ENCODE results near the gene CTTN. TPM values are rescaled to one million over a fixed set of nuclear protein-coding genes. Genes with fewer than 3 reads are reported as not detected.

The CTTN gene
- total RNA-seq, 1 donor from 2014 or later = 211 TPM

GRCh38 chr11:70427436-70427835, 29.1 kb downstream of the CTTN start:
- no peak for DNase-seq (ENCODE audit: extremely low spot score, unreplicated experiment)
- Mint-ChIP-seq H3K9me3 (no peaks in the 10 kb centered on the region), H3K4me3 (no peak overlapping the region), H3K27me3 (no peaks in the 10 kb centered on the region), H3K4me1 (ENCODE audit: unreplicated experiment) (no peaks in the 10 kb centered on the region), H3K36me3 (peaks cover 10% of the 10 kb centered on the region), H3K27ac (no peak overlapping the region)
- TF ChIP-seq CTCF (conservative IDR thresholded peaks at IDR 0.05) = no peak

DNA sequence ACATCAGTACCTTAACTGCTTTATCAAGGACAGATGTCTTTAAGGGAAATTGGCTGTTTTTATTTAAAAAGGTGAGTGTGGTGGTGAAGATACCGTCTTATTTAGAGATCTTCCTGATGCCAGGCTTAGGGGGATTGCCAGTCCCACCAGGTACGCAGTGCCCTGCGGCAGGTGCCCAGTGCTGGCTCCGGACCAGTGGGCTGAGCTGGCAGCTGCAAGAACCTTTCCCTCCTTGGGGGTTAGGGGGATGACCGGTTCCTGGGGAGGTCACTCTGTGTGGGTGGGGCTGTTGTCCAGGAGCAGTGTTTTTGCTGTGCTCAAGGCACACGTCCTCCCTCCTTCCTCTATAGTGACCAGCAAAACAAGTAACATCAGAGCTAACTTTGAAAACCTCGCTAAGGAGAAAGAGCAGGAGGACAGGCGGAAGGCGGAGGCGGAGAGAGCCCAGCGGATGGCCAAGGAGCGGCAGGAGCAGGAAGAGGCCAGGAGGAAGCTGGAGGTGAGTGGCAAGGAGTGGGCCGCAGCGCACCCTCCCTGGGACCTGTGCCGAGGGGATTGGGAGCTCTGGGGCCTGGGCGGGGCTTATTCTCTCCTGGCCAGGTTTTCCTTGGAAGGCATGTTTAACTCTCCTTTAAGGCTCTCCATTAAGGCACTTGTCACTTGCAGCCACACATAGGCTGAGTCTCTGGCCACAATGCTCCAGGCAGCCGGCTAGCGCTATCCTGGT, 30.5 kb downstream of the CTTN start:
- Mint-ChIP-seq H3K4me1 (ENCODE audit: unreplicated experiment) (no peaks in the 10 kb centered on the region), H3K36me3 (peaks cover 13% of the 10 kb centered on the region), H3K27me3 (no peaks in the 10 kb centered on the region), H3K27ac (no peak overlapping the region), H3K9me3 (no peaks in the 10 kb centered on the region), H3K4me3 (no peak overlapping the region)
- TF ChIP-seq CTCF (conservative IDR thresholded peaks at IDR 0.05) = no peak
- DNase-seq (ENCODE audit: extremely low spot score, unreplicated experiment) = no peak

- Mint-ChIP-seq H3K27me3 (no peaks in the 10 kb centered on the region), H3K9me3 (no peaks in the 10 kb centered on the region), H3K36me3 (peaks cover 12% of the 10 kb centered on the region), H3K4me1 (ENCODE audit: unreplicated experiment) (no peaks in the 10 kb centered on the region), H3K27ac (no peak overlapping the region), H3K4me3 (no peak overlapping the region)
- no peak for DNase-seq (ENCODE audit: extremely low spot score, unreplicated experiment)
- no peak for TF ChIP-seq CTCF (conservative IDR thresholded peaks at IDR 0.05)
Measured at GRCh38 chr11:70429428-70429705, 31.0 kb downstream of the CTTN start.

DNA sequence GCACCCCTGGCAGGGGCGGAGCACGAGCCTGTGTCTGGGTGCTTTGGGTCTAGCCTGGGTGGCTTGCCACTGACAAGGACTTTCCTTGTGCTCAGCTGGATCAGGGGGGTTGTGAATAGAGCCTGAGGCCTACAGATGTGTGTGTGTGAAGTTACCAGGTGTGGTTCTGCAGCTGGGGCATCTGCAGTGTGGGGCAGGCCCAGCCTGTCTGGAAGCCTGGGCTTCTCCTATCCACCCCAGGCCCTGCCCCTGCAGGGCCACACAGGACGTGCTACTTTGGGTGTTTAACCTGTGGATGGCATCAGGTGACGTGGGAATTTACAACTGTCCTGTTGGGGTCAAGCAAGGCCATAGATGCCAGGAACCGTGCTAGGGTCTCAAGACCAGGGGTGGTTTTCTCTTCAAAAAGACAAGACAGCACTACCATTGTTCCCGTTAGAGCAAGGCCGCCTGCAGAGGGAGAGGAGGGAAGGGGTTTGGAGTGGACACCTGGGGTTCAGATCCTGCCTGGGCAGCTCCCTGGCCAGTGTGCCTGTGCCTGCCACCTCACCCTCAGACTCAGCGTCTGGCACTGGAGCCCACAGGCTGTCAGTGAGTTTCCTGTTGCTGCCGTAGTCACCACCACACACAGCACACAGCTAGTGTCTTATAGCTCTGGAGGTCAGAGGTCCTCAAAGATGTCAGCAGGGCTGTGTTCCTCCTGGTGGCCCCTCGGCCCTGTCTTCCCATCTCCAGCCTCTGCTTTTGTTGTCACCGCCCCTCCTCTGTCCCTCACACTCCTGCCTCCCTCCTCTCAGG, 31.6 kb downstream of the CTTN start:
- no peak overlapping the region for H3K27ac Mint-ChIP-seq
- no peaks in the 10 kb centered on the region for H3K4me1 Mint-ChIP-seq (ENCODE audit: unreplicated experiment)
- no peak for TF ChIP-seq CTCF (conservative IDR thresholded peaks at IDR 0.05)
- H3K36me3 Mint-ChIP-seq = peaks cover 14% of the 10 kb centered on the region
- H3K4me3 Mint-ChIP-seq = no peak overlapping the region
- H3K9me3 Mint-ChIP-seq = no peaks in the 10 kb centered on the region
- DNase-seq (ENCODE audit: extremely low spot score, unreplicated experiment) = no peak
- H3K27me3 Mint-ChIP-seq = no peaks in the 10 kb centered on the region

- no peak for TF ChIP-seq CTCF (conservative IDR thresholded peaks at IDR 0.05)
- Mint-ChIP-seq H3K27ac (no peak overlapping the region), H3K9me3 (no peaks in the 10 kb centered on the region), H3K36me3 (peaks cover 14% of the 10 kb centered on the region), H3K4me3 (no peak overlapping the region), H3K27me3 (no peaks in the 10 kb centered on the region), H3K4me1 (ENCODE audit: unreplicated experiment) (no peaks in the 10 kb centered on the region)
- DNase-seq (ENCODE audit: extremely low spot score, unreplicated experiment) = no peak
Measured at GRCh38 chr11:70430671-70431574, 32.6 kb downstream of the CTTN start.

Measured in type B pancreatic cell (in vitro differentiated cells).